22Rv1 (cell line): ENCODE measurements around the gene C16orf89.

Experiments
- CTCF ChIP-seq: fragments of 450-650 bp; IDR thresholded peaks from 2 replicates; pipeline ENCODE4 v1.5.1; 2017; ENCODE audit warnings: mild to moderate bottlenecking
- ZFX ChIP-seq: fragments of 450-650 bp; IDR thresholded peaks from 2 replicates; pipeline ENCODE4 v1.6.1; 2017; ENCODE audit warnings: antibody characterized with exemption, borderline replicate concordance

GRCh38 chr16:5031601-5032000 lies 34.2 kb downstream of the C16orf89 start:
- TF ChIP-seq CTCF (no peak), ZFX (no peak)
